BE2C (cell line): ENCODE measurements around the gene SLFN12L.

ENCODE experiments used
- DNase-seq: peaks from one replicate; pipeline ENCODE4 v3.0.0-alpha.2; 2020
- H3K27me3 ChIP-seq: fragments of 250-450 bp; sonication (Bioruptor Pico); 2 replicates; pipeline ENCODE4 v1.5.1; 2020; ENCODE audit warnings: mild to moderate bottlenecking
- H3K36me3 ChIP-seq: fragments of 250-450 bp; sonication (Bioruptor Pico); 2 replicates; pipeline ENCODE4 v1.5.1; 2020; ENCODE audit warnings: mild to moderate bottlenecking
- H3K4me1 ChIP-seq: fragments of 250-450 bp; sonication (Bioruptor Pico); 2 replicates; pipeline ENCODE4 v1.5.1; 2020
- H3K4me3 ChIP-seq: 2 replicates; pipeline ENCODE4 v1.5.1; 2011; ENCODE audit warnings: low read depth, low read length
- H3K9me3 ChIP-seq: fragments of 250-450 bp; sonication (Bioruptor Pico); 2 replicates; pipeline ENCODE4 v1.5.1; 2020
- CTCF ChIP-seq: IDR thresholded peaks from 2 replicates; pipeline ENCODE4 v1.5.1; 2012; ENCODE audit warnings: mild to moderate bottlenecking, low read depth, low read length

The SLFN12L gene

DNA sequence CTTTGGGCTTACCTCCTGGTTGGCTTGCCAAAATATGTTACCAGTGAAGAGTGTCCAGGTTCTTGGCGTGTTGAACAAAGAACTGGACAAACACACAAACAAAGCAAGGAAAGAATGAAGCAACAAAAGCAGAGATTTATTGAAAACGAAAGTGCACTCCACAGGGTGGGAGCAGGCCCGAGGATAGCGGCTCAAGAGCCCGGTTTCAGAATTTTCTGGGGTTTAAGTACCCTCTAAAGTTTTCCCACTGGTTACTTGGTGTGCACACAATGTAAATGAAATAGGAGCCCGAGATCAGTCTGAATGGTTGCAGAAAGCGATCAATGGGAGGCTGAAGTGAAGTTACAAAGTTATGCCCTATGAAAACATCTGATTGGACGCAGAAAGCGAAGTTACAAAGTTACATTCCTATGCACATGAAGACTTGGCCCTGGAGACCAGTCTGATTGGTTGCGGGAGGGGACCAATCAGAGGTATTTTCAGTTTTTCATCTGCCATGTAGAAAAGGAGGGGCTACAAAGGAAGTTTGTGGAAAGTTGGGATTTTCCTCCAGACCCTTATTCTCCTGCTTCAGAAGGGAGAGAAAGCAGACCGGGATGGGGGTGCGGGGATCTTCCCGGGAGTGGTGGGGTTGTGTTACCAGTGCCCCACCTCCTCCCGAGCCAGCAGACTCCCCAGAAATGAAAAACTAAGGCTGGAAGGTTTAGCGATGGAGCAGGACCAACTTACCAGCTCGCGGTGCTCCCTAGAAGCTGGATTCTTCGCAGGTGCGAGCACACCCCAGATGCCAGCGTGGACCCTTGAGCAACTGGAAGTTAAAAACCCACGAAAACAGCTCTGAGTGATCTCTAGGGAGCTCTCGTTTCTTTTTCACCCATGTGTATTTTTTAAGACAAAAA, 105.1 kb downstream of the SLFN12L start, which contains the start of gene SLFN12:
SLFN12 (minus strand) TSS at position 325 of the 899 bp plus-strand sequence. CDS start 9,472 bp downstream, outside the sequence.
- TF ChIP-seq CTCF = no peak
- Histone ChIP-seq H3K4me3 (no peak within 1 kb of the TSS), H3K4me1 (no peaks in the 10 kb centered on the region), H3K9me3 (no peaks in the 10 kb centered on the region), H3K36me3 (no peaks in the 10 kb centered on the region), H3K27me3 (peaks cover 74% of the 10 kb centered on the region)
- no peak for DNase-seq

DNA sequence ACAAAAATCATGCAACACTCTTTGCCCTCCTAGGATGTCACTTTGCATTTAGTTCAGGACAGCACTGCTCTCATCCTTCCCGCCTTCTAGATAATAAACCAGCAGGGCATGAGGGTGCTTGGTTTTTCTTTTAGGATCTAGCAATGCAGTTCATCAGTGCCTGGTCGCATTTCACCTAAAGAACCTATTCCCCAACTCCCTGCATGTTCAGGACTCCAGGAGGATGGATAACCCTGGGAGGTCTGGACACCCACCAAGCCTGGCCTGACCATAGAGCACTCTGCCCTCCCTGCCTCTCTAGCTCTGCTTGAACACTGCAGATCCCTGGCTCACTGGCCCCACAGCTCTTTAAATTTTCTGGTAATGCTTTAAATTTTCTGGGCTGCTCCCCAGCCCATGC, 107.8 kb downstream of the SLFN12L start:
- Histone ChIP-seq H3K36me3 (no peaks in the 10 kb centered on the region), H3K9me3 (no peaks in the 10 kb centered on the region), H3K4me1 (no peaks in the 10 kb centered on the region), H3K4me3 (no peak overlapping the region), H3K27me3 (peaks cover 53% of the 10 kb centered on the region)
- no peak for DNase-seq
- TF ChIP-seq CTCF = no peak

GRCh38 chr17:35428229-35428628, 109.2 kb downstream of the SLFN12L start:
- Histone ChIP-seq H3K27me3 (peaks cover 56% of the 10 kb centered on the region), H3K4me3 (no peak overlapping the region), H3K9me3 (no peaks in the 10 kb centered on the region), H3K36me3 (no peaks in the 10 kb centered on the region), H3K4me1 (no peaks in the 10 kb centered on the region)
- no peak for TF ChIP-seq CTCF
- no peak for DNase-seq

DNA sequence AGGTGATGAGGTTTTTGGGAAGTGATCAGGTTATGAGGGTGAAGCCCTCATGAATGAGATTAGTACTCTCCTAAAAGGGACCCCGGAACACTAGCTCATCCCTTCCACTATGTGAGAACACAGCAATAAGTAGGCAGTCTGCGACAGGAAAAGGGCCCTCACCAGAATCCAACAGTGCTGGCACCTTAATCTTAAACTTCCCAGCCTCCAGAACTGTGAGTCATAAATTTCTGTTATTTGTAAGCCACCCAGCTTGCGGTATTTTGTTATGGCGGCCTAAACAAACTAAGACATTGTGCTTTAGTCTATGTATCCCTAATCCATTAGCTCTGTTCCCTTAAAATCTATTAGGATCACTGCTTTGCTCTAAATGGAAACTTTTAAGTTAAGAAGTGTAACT, 113.7 kb downstream of the SLFN12L start:
- Histone ChIP-seq H3K27me3 (peaks cover 41% of the 10 kb centered on the region), H3K36me3 (no peaks in the 10 kb centered on the region), H3K4me3 (no peak overlapping the region), H3K4me1 (no peaks in the 10 kb centered on the region), H3K9me3 (no peaks in the 10 kb centered on the region)
- no peak for DNase-seq
- TF ChIP-seq CTCF = no peak
